ENCODE measurements around the gene SNCB. TPM values are rescaled to one million over a fixed set of nuclear protein-coding genes. Genes with fewer than 3 reads are reported as not detected.

The SNCB gene
- total and polyA plus RNA-seq, 7 experiments from 2014 or later: not detected

DNA sequence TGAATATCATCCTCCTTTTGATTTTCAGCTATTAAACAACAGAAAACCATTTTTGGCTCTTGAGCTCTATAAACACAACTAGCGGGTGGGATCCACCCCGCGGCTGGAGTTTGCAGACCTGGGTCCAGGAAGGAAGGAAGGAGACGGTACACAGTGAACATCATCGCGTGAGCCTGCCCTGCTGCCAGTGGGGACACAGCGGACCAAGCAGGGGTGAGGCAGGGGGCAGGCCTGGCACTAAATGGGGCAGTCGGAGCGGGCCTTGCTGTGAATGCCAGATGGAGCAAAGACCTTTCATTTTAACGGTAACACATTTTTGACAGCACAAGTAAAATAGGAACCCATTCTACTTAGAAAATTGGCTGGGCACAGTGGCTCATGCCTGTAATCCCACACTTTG, 31.3 kb upstream of the SNCB start:
- no peaks in the 10 kb centered on the region for H3K36me3 Mint-ChIP-seq
- CTCF ChIA-PET: interaction anchor here (0.6 to 2.2 kb wide), 7 partner anchors 8 to 929 kb away, joined by 3 to 20 read pairs (median 4); no protein-coding TSS in a partner anchor
- H3K27me3 Mint-ChIP-seq: peaks cover 6 to 22% (median 11%) of the 10 kb centered on the region in 5 donors

DNA sequence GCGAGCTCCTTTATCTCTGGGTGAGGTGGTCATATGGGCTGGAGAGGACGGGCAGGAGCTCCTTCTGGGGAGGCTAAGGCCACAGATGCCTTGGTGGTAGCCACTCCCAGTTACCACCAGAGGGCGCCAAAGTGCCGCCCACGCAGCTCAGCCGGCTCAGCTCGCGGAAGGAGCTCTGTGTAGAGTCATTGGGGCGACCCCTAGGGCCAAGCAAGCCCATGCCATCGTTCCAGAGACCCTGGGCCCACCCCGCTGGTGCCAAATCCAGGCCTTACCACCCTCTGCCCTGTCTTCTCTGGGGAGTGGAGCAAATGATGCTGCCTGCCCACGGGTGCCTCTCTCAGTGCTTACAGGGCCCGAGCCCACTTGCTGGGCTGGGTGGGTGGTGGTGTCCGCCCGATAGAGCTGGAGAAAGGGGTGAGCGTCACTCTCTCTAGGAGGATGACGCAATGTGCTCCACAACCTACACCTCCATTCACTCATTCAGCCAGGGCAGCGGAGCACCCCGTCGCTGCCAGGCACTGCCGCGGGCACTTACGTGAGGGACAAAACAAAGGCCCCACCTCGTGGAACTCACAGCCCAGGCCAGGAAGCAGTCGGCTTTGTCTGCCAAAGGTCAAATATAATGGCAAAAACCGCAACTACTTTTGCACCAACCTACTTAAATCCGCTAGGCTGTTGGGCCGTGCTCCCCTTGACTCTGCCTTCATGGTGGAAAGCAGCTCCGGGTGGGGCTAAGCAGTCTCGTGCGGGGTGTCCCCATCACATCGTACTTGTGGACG, 30.7 kb upstream of the SNCB start:
- DNase-seq: peak; percentile 62 to 87 (median 75)
- H3K36me3 Mint-ChIP-seq: peaks cover 0 to 4% (median 0%) of the 10 kb centered on the region in 5 donors
- Histone ChIP-seq H3K27me3 (ENCODE audit: control insufficient read depth in 2 of 2, insufficient read depth in 2 of 2, low read length in 2 of 2) (no peaks in the 10 kb centered on the region), H3K9me3 (ENCODE audit: control insufficient read depth in 2 of 3, low read length in 3 of 3) (no peaks in the 10 kb centered on the region), H3K4me3 (ENCODE audit: low read length) (peak overlapping the region; percentile 13), H3K27ac (ENCODE audit: low read depth, low read length) (no peak overlapping the region), H3K4me1 (ENCODE audit: control insufficient read depth in 2 of 2, insufficient read depth in 2 of 2, low read length in 2 of 2) (peaks cover 25 to 31% of the 10 kb centered on the region in 2 donors), H3K36me3 (ENCODE audit: control insufficient read depth in 2 of 3, insufficient read depth in 3 of 3, low read length in 3 of 3) (peaks cover 0 to 8% (median 0%) of the 10 kb centered on the region in 3 experiments)
- intact Hi-C loops (cut with micrococcal nuclease): loop anchor here (2.0 to 10.0 kb wide), 4 partner anchors 84 to 298 kb away; no protein-coding TSS in a partner anchor
- peak overlapping the region in 5 of 10 donors; percentile 5 to 70 (median 59) for H3K4me3 Mint-ChIP-seq
- peak overlapping the region in 5 of 9 donors; percentile 49 to 72 (median 67) for H3K27ac Mint-ChIP-seq
- ChIA-PET POLR2A (interaction anchor here (0.8 to 5.3 kb wide), 2 partner anchors 13 to 125 kb away, joined by 3 to 36 read pairs; partner anchors contain the start of gene TSPAN17), CTCF (interaction anchor here (0.5 to 2.3 kb wide), 27 partner anchors 9 to 931 kb away, joined by 3 to 20 read pairs (median 4); partner anchors contain the start of genes KIAA1191 and TSPAN17)
- no peaks in the 10 kb centered on the region for H3K9me3 Mint-ChIP-seq
- peaks cover 26 to 35% (median 33%) of the 10 kb centered on the region in 7 donors for H3K4me1 Mint-ChIP-seq
- peaks cover 6 to 19% (median 11%) of the 10 kb centered on the region in 5 donors for H3K27me3 Mint-ChIP-seq
- peak; percentile 84 for ATAC-seq

More for the DNA sequence above, 31.3 kb upstream of the SNCB start:
- Mint-ChIP-seq H3K4me1 (peaks cover 26 to 33% (median 33%) of the 10 kb centered on the region in 7 donors), H3K4me3 (no peak overlapping the region), H3K9me3 (no peaks in the 10 kb centered on the region), H3K27ac (no peak overlapping the region)
- intact Hi-C loops (cut with micrococcal nuclease): loop anchor here (2.0 to 10.0 kb wide), 4 partner anchors 83 to 297 kb away; no protein-coding TSS in a partner anchor
- DNase-seq: no peak
- Histone ChIP-seq H3K27ac (ENCODE audit: low read depth, low read length) (no peak overlapping the region), H3K36me3 (ENCODE audit: control insufficient read depth in 2 of 3, insufficient read depth in 3 of 3, low read length in 3 of 3) (peaks cover 0 to 2% (median 0%) of the 10 kb centered on the region in 3 experiments), H3K4me3 (ENCODE audit: low read length) (no peak overlapping the region), H3K27me3 (ENCODE audit: control insufficient read depth in 2 of 2, insufficient read depth in 2 of 2, low read length in 2 of 2) (no peaks in the 10 kb centered on the region), H3K9me3 (ENCODE audit: control insufficient read depth in 2 of 3, low read length in 3 of 3) (no peaks in the 10 kb centered on the region), H3K4me1 (ENCODE audit: control insufficient read depth in 2 of 2, insufficient read depth in 2 of 2, low read length in 2 of 2) (peaks cover 25 to 31% of the 10 kb centered on the region in 2 donors)
- ATAC-seq: no peak
- POLR2A ChIA-PET: interaction anchor here (5.3 kb wide), 1 partner anchor 13 kb away, joined by 36 read pairs; the partner anchor contains the start of gene TSPAN17

DNA sequence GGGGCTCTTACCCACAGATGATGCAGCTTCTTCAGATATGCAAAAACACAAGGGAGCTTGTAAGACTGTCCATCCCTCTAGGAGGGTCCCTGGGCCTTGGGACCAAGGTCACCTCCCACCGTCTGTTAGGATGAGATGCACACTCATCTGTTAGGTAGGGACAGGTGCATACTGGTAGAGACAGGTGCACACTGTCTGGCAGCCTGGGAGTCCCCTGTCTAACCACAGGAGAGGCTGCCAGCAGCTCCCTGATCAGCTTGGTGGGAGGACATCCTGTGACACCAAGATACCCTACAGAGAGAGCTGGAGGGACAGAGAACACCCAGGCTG, 30.2 kb upstream of the SNCB start:
- Histone ChIP-seq H3K36me3 (ENCODE audit: control insufficient read depth in 2 of 3, insufficient read depth in 3 of 3, low read length in 3 of 3) (peaks cover 0 to 13% (median 0%) of the 10 kb centered on the region in 3 experiments), H3K27ac (ENCODE audit: low read depth, low read length) (no peak overlapping the region), H3K27me3 (ENCODE audit: control insufficient read depth in 2 of 2, insufficient read depth in 2 of 2, low read length in 2 of 2) (no peaks in the 10 kb centered on the region), H3K4me3 (ENCODE audit: low read length) (no peak overlapping the region), H3K4me1 (ENCODE audit: control insufficient read depth in 2 of 2, insufficient read depth in 2 of 2, low read length in 2 of 2) (peaks cover 25 to 31% of the 10 kb centered on the region in 2 donors), H3K9me3 (ENCODE audit: control insufficient read depth in 2 of 3, low read length in 3 of 3) (no peaks in the 10 kb centered on the region)
- Mint-ChIP-seq H3K4me3 (peak overlapping the region in 6 of 10 donors; percentile 5 to 83 (median 42)), H3K4me1 (peaks cover 26 to 35% (median 33%) of the 10 kb centered on the region in 7 donors), H3K9me3 (no peaks in the 10 kb centered on the region), H3K27me3 (peaks cover 4 to 17% (median 11%) of the 10 kb centered on the region in 5 donors), H3K36me3 (peaks cover 0 to 4% (median 0%) of the 10 kb centered on the region in 5 donors), H3K27ac (peak overlapping the region in 6 of 9 donors; percentile 49 to 72 (median 64))
- DNase-seq (no peak), ATAC-seq (peak; percentile 58)
- ChIA-PET CTCF (interaction anchor here (0.5 to 2.3 kb wide), 25 partner anchors 9 to 931 kb away, joined by 3 to 20 read pairs (median 4); partner anchors contain the start of genes KIAA1191 and TSPAN17), POLR2A (interaction anchor here (0.8 to 5.3 kb wide), 2 partner anchors 12 to 125 kb away, joined by 3 to 36 read pairs; partner anchors contain the start of gene TSPAN17)
- intact Hi-C loops (cut with micrococcal nuclease): loop anchor here (2.0 to 10.0 kb wide), 4 partner anchors 84 to 298 kb away; no protein-coding TSS in a partner anchor

DNA sequence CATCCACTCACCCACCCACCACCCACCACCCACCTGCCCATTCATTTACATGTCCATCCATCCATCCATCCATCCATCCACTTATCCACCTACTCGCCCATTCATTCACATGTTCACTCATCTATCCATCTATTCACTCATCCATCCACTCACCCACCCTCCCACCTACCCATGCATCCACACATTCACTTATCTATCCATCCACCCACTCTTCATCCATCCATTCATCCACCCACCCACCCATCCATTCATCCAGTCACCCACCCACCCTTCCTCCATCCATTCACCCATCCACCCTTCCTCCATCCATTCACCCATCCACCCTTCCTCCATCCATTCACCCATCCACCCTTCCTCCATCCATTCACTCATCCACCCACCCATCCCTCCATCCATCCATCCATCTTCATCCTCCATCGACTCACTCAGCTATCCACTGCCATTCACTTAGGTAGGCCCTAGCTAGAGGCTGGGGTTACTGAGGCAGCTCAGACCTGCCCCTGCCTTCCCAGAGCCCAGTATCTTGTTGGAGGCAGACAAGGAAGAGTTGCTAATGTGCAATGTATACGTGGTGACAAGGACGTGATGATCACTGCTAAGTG, 29.6 kb upstream of the SNCB start:
- peaks cover 25 to 31% of the 10 kb centered on the region in 2 donors for H3K4me1 ChIP-seq (ENCODE audit: control insufficient read depth in 2 of 2, insufficient read depth in 2 of 2, low read length in 2 of 2)
- H3K36me3 Mint-ChIP-seq: peaks cover 0 to 4% (median 0%) of the 10 kb centered on the region in 5 donors
- intact Hi-C loops (cut with micrococcal nuclease): loop anchor here (2.0 to 10.0 kb wide), 7 partner anchors 85 to 453 kb away; partner anchors contain the start of genes UNC5A (in 2 of the 2) and ZNF346 (in 1 of the 2)
- no peaks in the 10 kb centered on the region for H3K9me3 Mint-ChIP-seq
- no peak overlapping the region for H3K4me3 ChIP-seq (ENCODE audit: low read length)
- peak overlapping the region in 7 of 9 donors; percentile 38 to 88 (median 67) for H3K27ac Mint-ChIP-seq
- peak overlapping the region in 9 of 10 donors; percentile 25 to 84 (median 47) for H3K4me3 Mint-ChIP-seq
- ChIA-PET CTCF (interaction anchor here (0.5 to 2.3 kb wide), 21 partner anchors 9 to 930 kb away, joined by 3 to 20 read pairs (median 4); partner anchors contain the start of genes KIAA1191 and TSPAN17), POLR2A (interaction anchor here (0.8 to 5.3 kb wide), 2 partner anchors 12 to 124 kb away, joined by 3 to 36 read pairs; partner anchors contain the start of gene TSPAN17)
- peaks cover 0 to 17% (median 0%) of the 10 kb centered on the region in 3 experiments for H3K36me3 ChIP-seq (ENCODE audit: control insufficient read depth in 2 of 3, insufficient read depth in 3 of 3, low read length in 3 of 3)
- no peak overlapping the region for H3K27ac ChIP-seq (ENCODE audit: low read depth, low read length)
- DNase-seq (no peak), ATAC-seq (no peak)
- peaks cover 26 to 35% (median 33%) of the 10 kb centered on the region in 7 donors for H3K4me1 Mint-ChIP-seq
- H3K27me3 Mint-ChIP-seq: peaks cover 0 to 11% (median 10%) of the 10 kb centered on the region in 5 donors
- H3K27me3 ChIP-seq (ENCODE audit: control insufficient read depth in 2 of 2, insufficient read depth in 2 of 2, low read length in 2 of 2): no peaks in the 10 kb centered on the region
- H3K9me3 ChIP-seq (ENCODE audit: control insufficient read depth in 2 of 3, low read length in 3 of 3): no peaks in the 10 kb centered on the region

DNA sequence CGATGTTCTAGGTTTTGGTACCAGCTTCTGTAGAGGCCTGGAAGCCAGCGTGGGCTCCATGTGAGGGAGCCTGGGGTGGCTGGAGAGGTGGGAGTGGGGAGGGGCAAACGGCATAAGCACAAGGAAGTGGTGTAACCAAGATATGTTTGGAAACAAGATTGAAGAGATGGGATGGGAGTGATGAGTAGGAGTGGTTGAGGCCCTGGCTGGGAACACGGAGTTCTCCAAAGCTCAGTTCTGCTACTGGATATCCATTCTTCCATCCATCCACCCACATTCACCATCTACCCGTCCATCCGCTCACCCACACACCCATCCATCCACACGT, 29.1 kb upstream of the SNCB start:
- Histone ChIP-seq H3K4me1 (ENCODE audit: control insufficient read depth in 2 of 2, insufficient read depth in 2 of 2, low read length in 2 of 2) (peaks cover 25 to 31% of the 10 kb centered on the region in 2 donors), H3K4me3 (ENCODE audit: low read length) (no peak overlapping the region), H3K36me3 (ENCODE audit: control insufficient read depth in 2 of 3, insufficient read depth in 3 of 3, low read length in 3 of 3) (peaks cover 0 to 17% (median 0%) of the 10 kb centered on the region in 3 experiments), H3K27me3 (ENCODE audit: control insufficient read depth in 2 of 2, insufficient read depth in 2 of 2, low read length in 2 of 2) (no peaks in the 10 kb centered on the region), H3K9me3 (ENCODE audit: control insufficient read depth in 2 of 3, low read length in 3 of 3) (no peaks in the 10 kb centered on the region), H3K27ac (ENCODE audit: low read depth, low read length) (peak overlapping the region; percentile 53)
- intact Hi-C loops (cut with micrococcal nuclease): loop anchor here (2.0 to 5.0 kb wide), 4 partner anchors 153 to 453 kb away; partner anchors contain the start of genes UNC5A (in 2 of the 2) and ZNF346 (in 1 of the 2)
- H3K27me3 Mint-ChIP-seq: peaks cover 0 to 11% (median 10%) of the 10 kb centered on the region in 5 donors
- peaks cover 0 to 4% (median 0%) of the 10 kb centered on the region in 5 donors for H3K36me3 Mint-ChIP-seq
- DNase-seq (no peak), ATAC-seq (no peak)
- CTCF ChIA-PET: interaction anchor here (1.5 to 2.3 kb wide), 2 partner anchors 10 to 12 kb away, joined by 4 to 16 read pairs; partner anchors contain the start of gene TSPAN17
- peak overlapping the region; percentile 63 to 88 (median 82) for H3K4me3 Mint-ChIP-seq
- H3K27ac Mint-ChIP-seq: peak overlapping the region in 7 of 9 donors; percentile 56 to 94 (median 67)
- POLR2A ChIA-PET: interaction anchor here (5.3 kb wide), 1 partner anchor 11 kb away, joined by 36 read pairs; the partner anchor contains the start of gene TSPAN17
- H3K9me3 Mint-ChIP-seq: no peaks in the 10 kb centered on the region
- peaks cover 26 to 35% (median 33%) of the 10 kb centered on the region in 7 donors for H3K4me1 Mint-ChIP-seq

Data from naive thymus-derived CD4-positive, alpha-beta T cell (primary cell).